Measurements from ENCODE around the gene CLIC5. TPM values are rescaled to one million over a fixed set of nuclear protein-coding genes. Genes with fewer than 3 reads are reported as not detected.
A peak's percentile ranks its signal among the peaks of the same experiment; 100 is the strongest.

CLIC5 gene
- total and polyA plus RNA-seq, 12 donors = 28.1 to 372 (median 301) TPM

DNA sequence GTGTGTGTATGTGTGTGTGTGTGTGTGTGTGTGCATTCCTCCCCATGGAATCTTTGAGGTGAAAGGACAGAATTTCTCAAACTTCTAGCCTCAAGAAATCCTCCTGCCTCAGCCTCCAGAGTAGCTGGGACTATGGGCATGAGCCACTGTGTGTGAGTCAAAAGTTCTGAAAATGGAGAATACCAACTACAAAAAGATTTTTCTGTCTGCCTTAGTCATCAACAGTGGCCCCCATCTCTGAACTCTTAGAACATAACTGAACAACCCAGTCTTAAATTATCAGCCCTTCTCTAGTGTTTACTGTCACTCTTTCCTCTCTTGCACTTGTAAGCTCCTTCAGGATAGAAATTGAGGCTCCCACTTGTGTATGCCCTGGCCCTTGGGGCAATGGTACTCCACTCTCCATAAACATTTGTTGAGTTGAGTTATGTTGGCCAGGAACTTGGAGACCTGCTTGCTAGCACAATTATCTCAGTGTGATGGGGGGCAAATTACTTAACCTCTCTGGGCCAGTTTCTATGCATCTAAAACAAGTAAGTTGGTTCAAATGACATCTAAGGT is 35.3 kb upstream of the CLIC5 start:
- Histone ChIP-seq H3K9me3 (no peaks in the 10 kb centered on the region), H3K36me3 (no peaks in the 10 kb centered on the region), H3K27me3 (no peaks in the 10 kb centered on the region), H3K4me1 (peaks cover 3 to 43% (median 38%) of the 10 kb centered on the region in 9 donors), H3K4me3 (no peak overlapping the region), H3K27ac (peak overlapping the region in 2 of 10 donors; percentile 21 to 87)
- intact Hi-C loops (cut with DNase I) = loop anchor here in 2 of 10 donors (10.0 kb wide), 1 partner anchor 116 kb away; no protein-coding TSS in a partner anchor
- no peak for DNase-seq
- ATAC-seq = no peak
- TF ChIP-seq, protein P1, sequence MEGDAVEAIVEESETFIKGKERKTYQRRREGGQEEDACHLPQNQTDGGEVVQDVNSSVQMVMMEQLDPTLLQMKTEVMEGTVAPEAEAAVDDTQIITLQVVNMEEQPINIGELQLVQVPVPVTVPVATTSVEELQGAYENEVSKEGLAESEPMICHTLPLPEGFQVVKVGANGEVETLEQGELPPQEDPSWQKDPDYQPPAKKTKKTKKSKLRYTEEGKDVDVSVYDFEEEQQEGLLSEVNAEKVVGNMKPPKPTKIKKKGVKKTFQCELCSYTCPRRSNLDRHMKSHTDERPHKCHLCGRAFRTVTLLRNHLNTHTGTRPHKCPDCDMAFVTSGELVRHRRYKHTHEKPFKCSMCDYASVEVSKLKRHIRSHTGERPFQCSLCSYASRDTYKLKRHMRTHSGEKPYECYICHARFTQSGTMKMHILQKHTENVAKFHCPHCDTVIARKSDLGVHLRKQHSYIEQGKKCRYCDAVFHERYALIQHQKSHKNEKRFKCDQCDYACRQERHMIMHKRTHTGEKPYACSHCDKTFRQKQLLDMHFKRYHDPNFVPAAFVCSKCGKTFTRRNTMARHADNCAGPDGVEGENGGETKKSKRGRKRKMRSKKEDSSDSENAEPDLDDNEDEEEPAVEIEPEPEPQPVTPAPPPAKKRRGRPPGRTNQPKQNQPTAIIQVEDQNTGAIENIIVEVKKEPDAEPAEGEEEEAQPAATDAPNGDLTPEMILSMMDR (IDR thresholded peaks at IDR 0.05) = no peak

DNA sequence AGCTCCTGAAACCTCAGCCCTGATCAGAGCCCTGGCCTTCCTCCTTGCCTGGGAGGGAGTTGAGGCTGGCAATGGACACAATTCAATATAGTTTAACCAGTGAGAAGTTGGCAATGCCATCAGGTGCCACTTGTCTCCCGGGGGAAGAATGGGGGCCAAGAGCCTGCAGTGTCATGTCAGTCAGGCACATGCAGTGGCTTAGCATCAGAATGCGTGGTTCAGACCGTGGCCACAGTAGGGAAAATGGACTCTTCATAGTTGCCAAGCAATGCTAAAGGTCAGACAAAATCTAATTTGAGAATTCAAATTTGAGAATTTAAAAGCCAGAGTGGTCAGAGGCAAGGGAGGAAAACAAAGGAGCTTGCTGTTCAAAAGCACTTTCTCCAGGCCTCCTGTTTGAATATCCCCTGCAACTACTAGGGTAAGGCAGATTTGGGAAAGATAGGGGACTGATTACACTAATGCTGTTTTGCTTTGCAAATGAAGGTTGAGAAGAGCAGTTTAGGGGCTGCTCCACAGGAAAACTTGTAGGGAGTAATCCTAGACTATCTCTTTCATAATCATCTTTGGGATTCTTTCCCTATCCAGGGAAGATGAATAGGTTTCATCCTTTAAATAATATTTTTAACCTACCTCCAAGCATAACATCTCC is 33.1 kb upstream of the CLIC5 start:
- Histone ChIP-seq H3K9me3 (no peaks in the 10 kb centered on the region), H3K4me1 (peaks cover 7 to 53% (median 50%) of the 10 kb centered on the region in 9 donors), H3K36me3 (no peaks in the 10 kb centered on the region), H3K4me3 (no peak overlapping the region), H3K27ac (no peak overlapping the region), H3K27me3 (no peaks in the 10 kb centered on the region)
- TF ChIP-seq, protein P1 (IDR thresholded peaks at IDR 0.05) = no peak
- ATAC-seq (no peak), DNase-seq (no peak)
- 77 to 81% methylated on average over 3 of the region's 3 CpGs for WGBS, 2 donors
- intact Hi-C loops (cut with DNase I) = no loop called here

DNA sequence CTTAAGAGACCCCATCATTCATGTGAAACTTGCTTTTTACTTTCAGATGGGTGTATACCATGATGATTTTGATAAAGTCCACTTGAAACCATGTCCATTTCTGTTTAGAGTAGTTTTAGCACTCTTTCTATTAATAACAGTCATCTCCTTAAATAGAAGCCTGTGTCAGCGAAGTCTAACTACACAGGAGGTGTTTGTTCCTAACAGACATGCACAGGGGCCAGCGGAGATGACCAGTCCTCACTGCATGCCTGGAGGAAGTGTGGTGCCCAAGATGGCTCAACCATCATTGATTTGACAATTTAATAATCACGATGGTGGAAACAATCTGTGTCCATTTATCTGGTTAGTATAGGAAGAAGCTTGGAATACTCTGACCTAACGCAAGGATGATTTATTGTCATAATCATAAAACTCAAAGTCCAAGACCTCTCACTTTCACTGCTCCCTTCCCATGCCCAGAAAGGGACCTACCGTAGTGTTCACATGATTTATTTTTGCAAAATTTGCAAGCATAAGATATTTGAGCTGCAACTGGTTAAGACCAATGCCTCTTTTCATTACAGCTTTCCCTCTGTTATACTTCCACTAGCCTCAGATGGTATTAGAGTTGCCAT is 31.0 kb upstream of the CLIC5 start:
- intact Hi-C loops (cut with DNase I) = no loop called here
- H3K27me3 ChIP-seq = no peaks in the 10 kb centered on the region
- H3K9me3 ChIP-seq = no peaks in the 10 kb centered on the region
- 76 to 79% methylated on average over 5 of the region's 5 CpGs for WGBS, 2 donors
- no peaks in the 10 kb centered on the region for H3K36me3 ChIP-seq
- H3K27ac ChIP-seq = peak overlapping the region in 2 of 10 donors; percentile 50 to 86
- peaks cover 6 to 51% (median 43%) of the 10 kb centered on the region in 9 donors for H3K4me1 ChIP-seq
- ATAC-seq (peak in 2 of 8 donors; percentile 33 to 41), DNase-seq (no peak)
- no peak overlapping the region for H3K4me3 ChIP-seq
- TF ChIP-seq, protein P1 (IDR thresholded peaks at IDR 0.05) = no peak

DNA sequence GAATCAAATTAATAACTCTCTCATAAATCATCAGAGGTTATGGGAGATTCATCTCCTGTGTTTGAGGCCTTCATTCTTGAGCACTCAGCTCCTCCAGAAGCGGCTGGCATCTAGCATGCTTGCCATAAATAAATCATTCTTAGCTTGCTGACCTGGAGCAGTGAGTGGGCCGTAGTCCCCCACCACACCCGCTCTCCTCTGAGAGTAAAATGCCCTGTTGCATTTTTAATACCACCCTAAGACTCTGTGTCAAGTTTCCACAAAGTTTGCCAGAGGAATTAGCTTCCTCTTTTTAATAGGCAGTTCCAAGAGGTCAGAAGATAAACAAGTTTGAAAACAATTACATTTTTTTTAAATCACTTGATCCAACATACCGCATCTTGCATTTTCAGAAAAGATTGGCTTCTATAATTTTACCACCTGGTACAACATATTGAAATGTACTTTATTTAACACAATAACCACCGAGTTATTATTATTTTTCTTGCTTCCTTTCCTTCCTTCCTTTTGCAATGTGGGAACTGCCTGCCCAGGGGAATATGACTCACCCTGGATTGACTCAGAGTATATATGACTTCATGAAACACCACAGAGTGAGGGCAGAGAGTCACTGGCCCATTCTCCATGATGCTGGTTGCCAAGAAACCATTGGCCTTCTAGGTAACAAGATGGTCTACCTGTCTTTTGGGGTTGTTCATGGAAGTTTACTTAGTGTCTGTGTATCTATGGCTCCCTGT is 29.4 kb upstream of the CLIC5 start:
- TF ChIP-seq, protein P1 (IDR thresholded peaks at IDR 0.05) = no peak
- Histone ChIP-seq H3K4me1 (peaks cover 6 to 50% (median 42%) of the 10 kb centered on the region in 9 donors), H3K9me3 (no peaks in the 10 kb centered on the region), H3K4me3 (no peak overlapping the region), H3K27me3 (no peaks in the 10 kb centered on the region), H3K36me3 (no peaks in the 10 kb centered on the region), H3K27ac (peak overlapping the region in 9 of 10 donors; percentile 59 to 87 (median 75))
- intact Hi-C loops (cut with DNase I) = no loop called here
- ATAC-seq (peak; percentile 77 to 93 (median 86)), DNase-seq (peak in 1 of 2 donors; percentile 75)
- 25 to 28% methylated on average over 5 of the region's 5 CpGs for WGBS, 2 donors

Measured in heart right ventricle (tissue), 16 donors.